Liver (tissue), 9 donors: Measurements from ENCODE around the gene RBMS3. TPM values are rescaled to one million over a fixed set of nuclear protein-coding genes. Genes with fewer than 3 reads are reported as not detected.

Source experiments
- DNase-seq: peaks from one replicate; pipeline ENCODE4 v3.0.0-alpha.2; 2017; ENCODE audit warnings: low spot score
- H3K27ac ChIP-seq, 2 donors: one replicate each; pipeline ENCODE4 v1.7.0; 2013; ENCODE audit warnings: inconsistent platforms in 2 of 2, low read length in 2 of 2, control low read depth in 1 of 2, low read depth in 1 of 2, mild to moderate bottlenecking in 1 of 2
- H3K27me3 ChIP-seq, 4 donors: one replicate each; pipeline versions ENCODE4 v1.6.1 to v1.7.0; 2013; ENCODE audit warnings: low read length in 3 of 4, inconsistent platforms in 1 of 4, mild to moderate bottlenecking in 1 of 4, moderate library complexity in 1 of 4; ENCODE audit not compliant: control insufficient read depth in 4 of 4, insufficient read depth in 4 of 4
- H3K36me3 ChIP-seq, 4 donors: one replicate each; pipeline versions ENCODE4 v1.6.1 to v1.7.0; 2013; ENCODE audit warnings: low read length in 3 of 4, mild to moderate bottlenecking in 3 of 4, low read depth in 1 of 4, moderate library complexity in 1 of 4; ENCODE audit not compliant: control insufficient read depth in 4 of 4, insufficient read depth in 3 of 4
- H3K4me1 ChIP-seq, 4 donors: one replicate each; pipeline versions ENCODE4 v1.6.1 to v1.7.0; 2013; ENCODE audit warnings: low read length in 3 of 4, mild to moderate bottlenecking in 3 of 4, moderate library complexity in 1 of 4; ENCODE audit not compliant: control insufficient read depth in 4 of 4, insufficient read depth in 4 of 4
- H3K4me3 ChIP-seq, 3 donors: one replicate each; pipeline versions ENCODE4 v1.6.1 to v1.7.0; 2013; ENCODE audit warnings: low read length in 3 of 3, control low read depth in 1 of 3, low read depth in 1 of 3, mild to moderate bottlenecking in 1 of 3
- H3K9ac ChIP-seq, 2 donors: one replicate each; pipeline ENCODE4 v1.7.0; 2013; ENCODE audit warnings: low read length in 2 of 2, mild to moderate bottlenecking in 2 of 2, moderate library complexity in 2 of 2, control low read depth in 1 of 2, low read depth in 1 of 2
- H3K9me3 ChIP-seq, 4 donors: one replicate each; pipeline versions ENCODE4 v1.6.1 to v1.7.0; 2013; ENCODE audit warnings: low read length in 3 of 4; ENCODE audit not compliant: control insufficient read depth in 4 of 4
- ATF3 ChIP-seq: IDR thresholded peaks from 2 replicates; pipeline ENCODE4 v1.6.1; 2016; ENCODE audit warnings: antibody characterized with exemption
- EGR1 ChIP-seq, 2 donors: IDR thresholded peaks; 2 replicates each; pipeline ENCODE4 v1.6.1; 2016 to 2018; ENCODE audit warnings: antibody characterized with exemption in 2 of 2, low read depth in 2 of 2
- FOXA1 ChIP-seq: IDR thresholded peaks from 2 replicates; pipeline ENCODE4 v1.6.1; 2016; ENCODE audit warnings: antibody characterized with exemption
- FOXA2 ChIP-seq: IDR thresholded peaks from 2 replicates; pipeline ENCODE4 v1.6.1; 2016; ENCODE audit warnings: antibody characterized with exemption
- GABPA ChIP-seq, 2 donors: IDR thresholded peaks in 1 of 2; conservative IDR thresholded peaks in 1 of 2; 2 replicates each; pipeline ENCODE4 v1.6.1; 2016; ENCODE audit warnings: antibody characterized with exemption in 2 of 2, mild to moderate bottlenecking in 1 of 2, moderate library complexity in 1 of 2
- HNF4A ChIP-seq, 2 donors: conservative IDR thresholded peaks; 2 replicates each; pipeline ENCODE4 v1.6.1; 2016; ENCODE audit warnings: antibody characterized with exemption in 2 of 2, mild to moderate bottlenecking in 2 of 2
- HNF4G ChIP-seq: IDR thresholded peaks from 2 replicates; pipeline ENCODE4 v1.6.1; 2016; ENCODE audit warnings: antibody characterized with exemption
- NR2F2 ChIP-seq: IDR thresholded peaks from 2 replicates; pipeline ENCODE4 v1.6.1; 2016; ENCODE audit warnings: antibody characterized with exemption
- RXRA ChIP-seq, 2 donors: IDR thresholded peaks; 2 replicates each; pipeline ENCODE4 v1.6.1; 2017 to 2018; ENCODE audit warnings: antibody characterized with exemption in 2 of 2, mild to moderate bottlenecking in 1 of 2
- SP1 ChIP-seq: IDR thresholded peaks from 2 replicates; pipeline ENCODE4 v1.6.1; 2018; ENCODE audit warnings: antibody characterized with exemption, mild to moderate bottlenecking
- TAF1 ChIP-seq: conservative IDR thresholded peaks from 2 replicates; pipeline ENCODE4 v1.6.1; 2016; ENCODE audit warnings: antibody characterized with exemption, mild to moderate bottlenecking
- YY1 ChIP-seq: IDR thresholded peaks from 2 replicates; pipeline ENCODE4 v1.6.1; 2016; ENCODE audit warnings: antibody characterized with exemption, mild to moderate bottlenecking
- WGBS: extraction: QIAGEN DNeasy Blood & Tissue Kit; methylation state at CpG from one replicate; pipeline ENCODE4 v1.1.7; 2013; 5-methylcytosine and 5-hydroxymethylcytosine counted together
- polyA plus RNA-seq, 2 donors: library from polyadenylated mRNA; stranded (reverse) in 1 of 2; unstranded in 1 of 2; fragments of 200-250 nt in 1 of 2; fragments of >200 nt in 1 of 2; fragmentation: Nextera tagmentation in 1 of 2; extraction: Ambion mirVana in 1 of 2; gene quantifications; one replicate each; pipeline versions ENCODE4 v1.2.1 to v1.2.3, GENCODE V29; 2013 to 2015
- total RNA-seq, 2 donors: library from RNA; depleted of rRNA; stranded (reverse); fragments of >200 nt; gene quantifications; one replicate each; pipeline ENCODE4 v1.2.3, GENCODE V29; 2014
- TF ChIP-seq, protein P1 (sequence below): IDR thresholded peaks from 2 replicates; pipeline ENCODE4 v1.6.1; 2016; ENCODE audit warnings: antibody characterized with exemption, mild to moderate bottlenecking
- TF ChIP-seq, protein P2 (sequence below): IDR thresholded peaks from 2 replicates; pipeline ENCODE4 v1.6.1; 2016; ENCODE audit warnings: antibody characterized with exemption
- TF ChIP-seq, protein P3 (sequence below): IDR thresholded peaks from 2 replicates; pipeline ENCODE4 v1.6.1; 2016; ENCODE audit warnings: antibody characterized with exemption
- donor health status: healthy.
- donor health status: healthy.
- donor health status: healthy.
- donor health status: healthy.
- donor health status: healthy.

Gene RBMS3
- total and polyA plus RNA-seq, 4 donors, result 1.2 to 14.9 (median 9.3) TPM

- peaks cover 0 to 4% (median under 1%) of the 10 kb centered on the region in 4 donors for H3K27me3 ChIP-seq
- no peak overlapping the region for H3K27ac ChIP-seq
- TF ChIP-seq TAF1, result no peak
- TF ChIP-seq, protein P1, sequence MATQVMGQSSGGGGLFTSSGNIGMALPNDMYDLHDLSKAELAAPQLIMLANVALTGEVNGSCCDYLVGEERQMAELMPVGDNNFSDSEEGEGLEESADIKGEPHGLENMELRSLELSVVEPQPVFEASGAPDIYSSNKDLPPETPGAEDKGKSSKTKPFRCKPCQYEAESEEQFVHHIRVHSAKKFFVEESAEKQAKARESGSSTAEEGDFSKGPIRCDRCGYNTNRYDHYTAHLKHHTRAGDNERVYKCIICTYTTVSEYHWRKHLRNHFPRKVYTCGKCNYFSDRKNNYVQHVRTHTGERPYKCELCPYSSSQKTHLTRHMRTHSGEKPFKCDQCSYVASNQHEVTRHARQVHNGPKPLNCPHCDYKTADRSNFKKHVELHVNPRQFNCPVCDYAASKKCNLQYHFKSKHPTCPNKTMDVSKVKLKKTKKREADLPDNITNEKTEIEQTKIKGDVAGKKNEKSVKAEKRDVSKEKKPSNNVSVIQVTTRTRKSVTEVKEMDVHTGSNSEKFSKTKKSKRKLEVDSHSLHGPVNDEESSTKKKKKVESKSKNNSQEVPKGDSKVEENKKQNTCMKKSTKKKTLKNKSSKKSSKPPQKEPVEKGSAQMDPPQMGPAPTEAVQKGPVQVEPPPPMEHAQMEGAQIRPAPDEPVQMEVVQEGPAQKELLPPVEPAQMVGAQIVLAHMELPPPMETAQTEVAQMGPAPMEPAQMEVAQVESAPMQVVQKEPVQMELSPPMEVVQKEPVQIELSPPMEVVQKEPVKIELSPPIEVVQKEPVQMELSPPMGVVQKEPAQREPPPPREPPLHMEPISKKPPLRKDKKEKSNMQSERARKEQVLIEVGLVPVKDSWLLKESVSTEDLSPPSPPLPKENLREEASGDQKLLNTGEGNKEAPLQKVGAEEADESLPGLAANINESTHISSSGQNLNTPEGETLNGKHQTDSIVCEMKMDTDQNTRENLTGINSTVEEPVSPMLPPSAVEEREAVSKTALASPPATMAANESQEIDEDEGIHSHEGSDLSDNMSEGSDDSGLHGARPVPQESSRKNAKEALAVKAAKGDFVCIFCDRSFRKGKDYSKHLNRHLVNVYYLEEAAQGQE, result no peak
- TF ChIP-seq FOXA2, result no peak
- TF ChIP-seq RXRA (IDR thresholded peaks at IDR 0.05), result no peak
- no peak for TF ChIP-seq HNF4G
- no peak for TF ChIP-seq ATF3
- TF ChIP-seq YY1, result no peak
- TF ChIP-seq, protein P2, sequence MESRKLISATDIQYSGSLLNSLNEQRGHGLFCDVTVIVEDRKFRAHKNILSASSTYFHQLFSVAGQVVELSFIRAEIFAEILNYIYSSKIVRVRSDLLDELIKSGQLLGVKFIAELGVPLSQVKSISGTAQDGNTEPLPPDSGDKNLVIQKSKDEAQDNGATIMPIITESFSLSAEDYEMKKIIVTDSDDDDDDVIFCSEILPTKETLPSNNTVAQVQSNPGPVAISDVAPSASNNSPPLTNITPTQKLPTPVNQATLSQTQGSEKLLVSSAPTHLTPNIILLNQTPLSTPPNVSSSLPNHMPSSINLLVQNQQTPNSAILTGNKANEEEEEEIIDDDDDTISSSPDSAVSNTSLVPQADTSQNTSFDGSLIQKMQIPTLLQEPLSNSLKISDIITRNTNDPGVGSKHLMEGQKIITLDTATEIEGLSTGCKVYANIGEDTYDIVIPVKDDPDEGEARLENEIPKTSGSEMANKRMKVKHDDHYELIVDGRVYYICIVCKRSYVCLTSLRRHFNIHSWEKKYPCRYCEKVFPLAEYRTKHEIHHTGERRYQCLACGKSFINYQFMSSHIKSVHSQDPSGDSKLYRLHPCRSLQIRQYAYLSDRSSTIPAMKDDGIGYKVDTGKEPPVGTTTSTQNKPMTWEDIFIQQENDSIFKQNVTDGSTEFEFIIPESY, result no peak
- no peak for TF ChIP-seq NR2F2
- TF ChIP-seq FOXA1, result no peak
- TF ChIP-seq GABPA (IDR thresholded peaks at IDR 0.05 in 1 of 2, conservative IDR thresholded peaks at IDR 0.05 in 1 of 2), result no peak
- TF ChIP-seq SP1, result no peak
- TF ChIP-seq, protein P3, sequence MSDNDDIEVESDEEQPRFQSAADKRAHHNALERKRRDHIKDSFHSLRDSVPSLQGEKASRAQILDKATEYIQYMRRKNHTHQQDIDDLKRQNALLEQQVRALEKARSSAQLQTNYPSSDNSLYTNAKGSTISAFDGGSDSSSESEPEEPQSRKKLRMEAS, result no peak
- TF ChIP-seq HNF4A (conservative IDR thresholded peaks at IDR 0.05), result no peak
- no peak for TF ChIP-seq EGR1 (IDR thresholded peaks at IDR 0.05; ENCODE audit: low read depth in 2 of 2)
- H3K9ac ChIP-seq, result no peak overlapping the region
- H3K4me3 ChIP-seq, result no peak overlapping the region
- H3K4me1 ChIP-seq, result no peaks in the 10 kb centered on the region
- H3K9me3 ChIP-seq, result no peaks in the 10 kb centered on the region
- DNase-seq, result no peak
- H3K36me3 ChIP-seq, result no peaks in the 10 kb centered on the region
- 58% methylated on average over 1 of the region's 1 CpG for WGBS
These were observed 739.5 kb downstream of the RBMS3 start for GRCh38 chr3:30020380-30020779.

GRCh38 chr3:30024466-30024865 lies 743.6 kb downstream of the RBMS3 start:
- H3K27ac ChIP-seq, result no peak overlapping the region
- TF ChIP-seq SP1 (no peak), YY1 (no peak), TAF1 (no peak), FOXA1 (no peak)
- 56% methylated on average over 4 of the region's 4 CpGs for WGBS
- H3K9me3 ChIP-seq, result no peaks in the 10 kb centered on the region
- no peak overlapping the region for H3K4me3 ChIP-seq
- H3K9ac ChIP-seq, result no peak overlapping the region
- no peaks in the 10 kb centered on the region for H3K36me3 ChIP-seq
- DNase-seq, result no peak
- no peaks in the 10 kb centered on the region for H3K4me1 ChIP-seq
- peaks cover 0 to 4% (median 0%) of the 10 kb centered on the region in 4 donors for H3K27me3 ChIP-seq
